Ovary (tissue), 1 donor: ENCODE data around the gene FYN.

Source experiments
- EP300 ChIP-seq: sonication (generic); formaldehyde crosslinking; IDR thresholded peaks from one replicate; pipeline ENCODE4 v1.6.1; 2017; ENCODE audit warnings: antibody characterized with exemption
- POLR2A ChIP-seq: fragments of 450-650 bp; IDR thresholded peaks from one replicate; pipeline ENCODE4 v1.6.1; 2017; ENCODE audit warnings: antibody characterized with exemption, mild to moderate bottlenecking, moderate library complexity

DNA sequence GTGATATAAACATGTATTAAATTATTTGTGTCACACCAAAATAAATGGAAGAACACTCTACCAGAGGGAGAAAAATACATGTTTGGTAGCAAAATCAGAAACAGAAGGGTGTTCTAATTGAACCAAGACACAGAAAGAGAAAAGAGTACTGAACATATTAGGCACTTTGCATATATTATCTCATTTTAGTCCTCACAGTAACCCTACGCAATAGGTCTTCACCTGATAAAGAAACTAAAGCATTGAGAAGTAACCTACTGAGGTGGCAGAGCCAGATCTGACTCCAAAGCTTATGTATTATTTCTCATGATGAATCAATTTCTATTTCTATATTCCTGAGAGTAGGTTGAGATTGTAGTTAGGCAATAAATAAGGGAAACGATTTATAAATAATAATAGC is 77.7 kb downstream of the FYN start:
- TF ChIP-seq POLR2A (no peak), EP300 (no peak)
